Osteocyte (in vitro differentiated cells): ENCODE results near the gene OR10P1. TPM values are rescaled to one million over a fixed set of nuclear protein-coding genes. Genes with fewer than 3 reads are reported as not detected.
"Not testable (repeated sequence)": the region's sequence is repeated elsewhere in the genome, so short reads cannot be mapped to it uniquely, and the experiment has no call there.

Experiments used
- DNase-seq: peaks from one replicate; pipeline ENCODE4 v3.0.0; 2021; ENCODE audit warnings: mixed read lengths; ENCODE audit not compliant: unreplicated experiment; ENCODE audit errors: extremely low spot score
- H3K27ac Mint-ChIP-seq: one replicate; pipeline ENCODE4 v1.8.0; 2021; ENCODE audit warnings: mild to moderate bottlenecking, mixed read lengths; ENCODE audit not compliant: unreplicated experiment
- H3K27me3 Mint-ChIP-seq: one replicate; pipeline ENCODE4 v1.8.0; 2021; ENCODE audit warnings: mixed read lengths; ENCODE audit not compliant: unreplicated experiment
- H3K36me3 Mint-ChIP-seq: one replicate; pipeline ENCODE4 v1.8.0; 2021; ENCODE audit warnings: mixed read lengths; ENCODE audit not compliant: unreplicated experiment
- H3K4me1 Mint-ChIP-seq: one replicate; pipeline ENCODE4 v1.8.0; 2021; ENCODE audit warnings: mixed read lengths; ENCODE audit not compliant: unreplicated experiment
- H3K4me3 Mint-ChIP-seq: one replicate; pipeline ENCODE4 v1.8.0; 2021; ENCODE audit warnings: mild to moderate bottlenecking, moderate library complexity, mixed read lengths; ENCODE audit not compliant: unreplicated experiment
- H3K9me3 Mint-ChIP-seq: one replicate; pipeline ENCODE4 v1.8.0; 2021; ENCODE audit warnings: mixed read lengths; ENCODE audit not compliant: unreplicated experiment
- long read RNA-seq: library from polyadenylated mRNA; unstranded; transcript quantifications from one replicate; pipeline ENCODE4 v2.0.0, GENCODE V29; 2021
- total RNA-seq: library from RNA; stranded (reverse); gene quantifications from 2 replicates; pipeline ENCODE4 v1.2.1, GENCODE V29; 2021
- TF ChIP-seq, protein P1 (sequence below): fragments of 200-600 bp; sonication (generic); IDR thresholded peaks from 2 replicates; pipeline ENCODE4 v1.5.0; 2021; ENCODE audit warnings: antibody characterized with exemption, mild to moderate bottlenecking, moderate library complexity

OR10P1 gene, protein sequence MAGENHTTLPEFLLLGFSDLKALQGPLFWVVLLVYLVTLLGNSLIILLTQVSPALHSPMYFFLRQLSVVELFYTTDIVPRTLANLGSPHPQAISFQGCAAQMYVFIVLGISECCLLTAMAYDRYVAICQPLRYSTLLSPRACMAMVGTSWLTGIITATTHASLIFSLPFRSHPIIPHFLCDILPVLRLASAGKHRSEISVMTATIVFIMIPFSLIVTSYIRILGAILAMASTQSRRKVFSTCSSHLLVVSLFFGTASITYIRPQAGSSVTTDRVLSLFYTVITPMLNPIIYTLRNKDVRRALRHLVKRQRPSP
- total RNA-seq = not detected in 2 replicates
- long read RNA-seq = 0 reads

DNA sequence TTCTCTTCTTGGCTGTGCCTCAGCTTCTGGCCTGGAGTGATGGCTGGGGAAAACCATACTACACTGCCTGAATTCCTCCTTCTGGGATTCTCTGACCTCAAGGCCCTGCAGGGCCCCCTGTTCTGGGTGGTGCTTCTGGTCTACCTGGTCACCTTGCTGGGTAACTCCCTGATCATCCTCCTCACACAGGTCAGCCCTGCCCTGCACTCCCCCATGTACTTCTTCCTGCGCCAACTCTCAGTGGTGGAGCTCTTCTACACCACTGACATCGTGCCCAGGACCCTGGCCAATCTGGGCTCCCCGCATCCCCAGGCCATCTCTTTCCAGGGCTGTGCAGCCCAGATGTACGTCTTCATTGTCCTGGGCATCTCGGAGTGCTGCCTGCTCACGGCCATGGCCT, at the start of gene OR10P1:
Gene OR10P1 (plus strand): TSS at position 40 of the 400 bp plus-strand sequence. CDS start 0 bp downstream, at position 40.
- no peaks in the 10 kb centered on the region for H3K4me1 Mint-ChIP-seq
- TF ChIP-seq, protein P1, sequence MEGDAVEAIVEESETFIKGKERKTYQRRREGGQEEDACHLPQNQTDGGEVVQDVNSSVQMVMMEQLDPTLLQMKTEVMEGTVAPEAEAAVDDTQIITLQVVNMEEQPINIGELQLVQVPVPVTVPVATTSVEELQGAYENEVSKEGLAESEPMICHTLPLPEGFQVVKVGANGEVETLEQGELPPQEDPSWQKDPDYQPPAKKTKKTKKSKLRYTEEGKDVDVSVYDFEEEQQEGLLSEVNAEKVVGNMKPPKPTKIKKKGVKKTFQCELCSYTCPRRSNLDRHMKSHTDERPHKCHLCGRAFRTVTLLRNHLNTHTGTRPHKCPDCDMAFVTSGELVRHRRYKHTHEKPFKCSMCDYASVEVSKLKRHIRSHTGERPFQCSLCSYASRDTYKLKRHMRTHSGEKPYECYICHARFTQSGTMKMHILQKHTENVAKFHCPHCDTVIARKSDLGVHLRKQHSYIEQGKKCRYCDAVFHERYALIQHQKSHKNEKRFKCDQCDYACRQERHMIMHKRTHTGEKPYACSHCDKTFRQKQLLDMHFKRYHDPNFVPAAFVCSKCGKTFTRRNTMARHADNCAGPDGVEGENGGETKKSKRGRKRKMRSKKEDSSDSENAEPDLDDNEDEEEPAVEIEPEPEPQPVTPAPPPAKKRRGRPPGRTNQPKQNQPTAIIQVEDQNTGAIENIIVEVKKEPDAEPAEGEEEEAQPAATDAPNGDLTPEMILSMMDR = no peak
- no peaks in the 10 kb centered on the region for H3K9me3 Mint-ChIP-seq
- no peaks in the 10 kb centered on the region for H3K36me3 Mint-ChIP-seq
- DNase-seq = no peak
- no peak within 1 kb of the TSS for H3K27ac Mint-ChIP-seq
- H3K27me3 Mint-ChIP-seq = peaks cover 53% of the 10 kb centered on the region
- no peak within 1 kb of the TSS for H3K4me3 Mint-ChIP-seq

DNA sequence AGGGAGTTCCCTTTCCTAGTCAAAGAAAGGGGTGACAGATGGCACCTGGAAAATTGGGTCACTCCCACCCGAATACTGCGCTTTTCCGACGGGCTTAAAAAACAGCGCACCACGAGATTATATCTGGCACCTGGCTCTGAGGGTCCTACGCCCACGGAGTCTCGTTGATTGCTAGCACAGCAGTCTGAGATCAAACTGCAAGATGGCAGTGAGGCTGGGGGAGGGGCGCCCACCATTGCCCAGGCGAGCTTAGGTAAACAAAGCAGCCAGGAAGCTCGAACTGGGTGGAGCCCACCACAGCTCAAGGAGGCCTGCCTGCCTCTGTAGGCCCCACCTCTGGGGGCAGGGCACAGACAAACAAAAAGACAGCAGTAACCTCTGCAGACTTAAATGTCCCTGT, 46.5 kb upstream of the OR10P1 start:
- not testable (repeated sequence) for H3K27ac Mint-ChIP-seq, DNase-seq, H3K9me3 Mint-ChIP-seq, H3K4me1 Mint-ChIP-seq, H3K27me3 Mint-ChIP-seq, H3K4me3 Mint-ChIP-seq, H3K36me3 Mint-ChIP-seq

DNA sequence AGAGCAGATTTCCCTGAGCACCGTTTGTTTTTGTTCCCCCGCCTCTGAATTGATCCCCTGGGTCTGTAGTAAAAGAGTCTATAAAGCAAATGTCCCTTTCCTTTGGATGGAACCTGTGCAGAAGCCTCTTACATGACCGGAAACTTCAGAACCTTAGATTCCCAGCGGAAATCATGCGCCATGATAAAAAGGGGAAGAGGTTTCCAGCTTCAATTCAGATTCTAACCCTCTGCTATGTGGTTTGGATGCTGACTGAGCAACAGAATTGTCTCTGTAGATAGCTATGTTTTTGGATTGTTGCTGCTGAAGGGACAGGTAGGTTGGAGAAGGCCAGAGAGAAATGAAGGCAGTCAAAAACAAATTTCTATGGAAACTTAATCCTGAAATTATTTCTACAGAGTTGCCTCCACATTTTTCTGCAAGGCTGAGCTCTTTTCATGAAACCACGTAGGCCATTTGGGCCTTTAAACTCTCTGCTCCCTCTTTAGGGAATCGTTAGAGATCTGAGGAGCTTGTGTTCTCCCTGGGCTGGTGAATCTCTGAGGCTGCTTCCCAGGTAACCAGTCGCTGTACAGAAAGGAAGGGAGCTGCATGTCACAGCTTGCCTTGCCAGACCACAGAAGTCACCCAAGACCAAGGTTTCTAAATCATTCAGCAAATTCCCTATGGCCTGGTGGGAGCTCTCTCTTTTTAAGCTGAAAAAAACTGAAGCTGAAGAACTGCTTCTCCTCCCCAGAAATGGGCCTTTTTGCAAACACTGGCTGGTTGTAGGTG, 28.7 kb upstream of the OR10P1 start:
- DNase-seq = no peak
- Mint-ChIP-seq H3K27ac (no peak overlapping the region), H3K4me1 (no peaks in the 10 kb centered on the region), H3K27me3 (peaks cover 30% of the 10 kb centered on the region), H3K9me3 (no peaks in the 10 kb centered on the region), H3K36me3 (no peaks in the 10 kb centered on the region), H3K4me3 (no peak overlapping the region)
- TF ChIP-seq, protein P1 = no peak

DNA sequence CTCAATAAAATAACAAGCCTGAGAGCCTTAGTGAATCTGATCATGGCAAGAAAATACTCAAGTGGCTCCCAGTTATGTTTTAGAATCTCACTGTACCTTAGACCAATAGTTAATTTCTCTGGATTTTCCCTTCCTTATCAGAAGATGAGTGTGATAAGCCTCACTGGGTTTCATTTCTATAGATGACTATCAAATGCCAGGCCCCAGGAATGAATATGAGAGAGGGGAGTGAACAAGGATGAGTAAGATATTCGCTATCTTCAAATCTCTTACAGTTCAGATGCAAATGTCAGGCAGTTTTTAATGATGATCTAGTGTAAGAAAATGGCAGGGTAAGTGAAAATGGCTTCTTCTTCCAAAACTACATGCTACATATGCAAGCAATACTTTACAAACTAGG, 26.1 kb upstream of the OR10P1 start:
- no peak overlapping the region for H3K4me3 Mint-ChIP-seq
- H3K4me1 Mint-ChIP-seq = no peaks in the 10 kb centered on the region
- no peaks in the 10 kb centered on the region for H3K36me3 Mint-ChIP-seq
- H3K27me3 Mint-ChIP-seq = peaks cover 37% of the 10 kb centered on the region
- H3K9me3 Mint-ChIP-seq = peaks cover 9% of the 10 kb centered on the region
- DNase-seq = no peak
- H3K27ac Mint-ChIP-seq = no peak overlapping the region
- TF ChIP-seq, protein P1 = no peak

DNA sequence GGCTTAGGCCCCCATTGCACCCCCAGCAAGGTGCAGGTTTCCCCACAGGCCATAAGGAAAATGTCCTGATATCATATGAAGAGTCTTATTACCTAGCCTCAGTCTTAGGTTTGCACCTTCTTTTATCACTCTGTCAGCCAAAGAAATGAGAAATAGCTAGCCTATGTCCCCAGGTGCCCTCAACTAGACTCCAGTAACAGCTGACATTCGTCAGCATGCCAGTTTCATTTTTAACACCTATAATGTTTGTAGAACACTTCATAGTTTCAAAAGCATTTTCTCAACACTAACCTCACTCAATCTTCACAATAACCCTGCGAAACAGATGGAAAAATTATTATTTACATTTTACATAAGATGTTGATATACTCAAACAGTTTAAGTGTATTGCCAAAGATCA, 24.0 kb upstream of the OR10P1 start:
- no peak overlapping the region for H3K4me3 Mint-ChIP-seq
- peaks cover 33% of the 10 kb centered on the region for H3K27me3 Mint-ChIP-seq
- H3K9me3 Mint-ChIP-seq = peaks cover 14% of the 10 kb centered on the region
- no peaks in the 10 kb centered on the region for H3K4me1 Mint-ChIP-seq
- no peak overlapping the region for H3K27ac Mint-ChIP-seq
- DNase-seq = no peak
- no peaks in the 10 kb centered on the region for H3K36me3 Mint-ChIP-seq
- TF ChIP-seq, protein P1 = no peak
